Type B pancreatic cell (in vitro differentiated cells): Measurements from ENCODE around the gene CPSF4L. TPM values are rescaled to one million over a fixed set of nuclear protein-coding genes. Genes with fewer than 3 reads are reported as not detected.
A peak's percentile ranks its signal among the peaks of the same experiment; 100 is the strongest.
"Not testable (repeated sequence)": the region's sequence is repeated elsewhere in the genome, so short reads cannot be mapped to it uniquely, and the experiment has no call there.

Experiments used
- DNase-seq: peaks from one replicate; pipeline ENCODE4 v3.0.0; 2021; ENCODE audit warnings: mixed read lengths; ENCODE audit not compliant: unreplicated experiment; ENCODE audit errors: extremely low spot score
- H3K27ac Mint-ChIP-seq: 2 replicates; pipeline ENCODE4 v1.8.0; 2021; ENCODE audit warnings: mild to moderate bottlenecking, mixed read lengths
- H3K27me3 Mint-ChIP-seq: 2 replicates; pipeline ENCODE4 v1.8.0; 2021; ENCODE audit warnings: mixed read lengths
- H3K36me3 Mint-ChIP-seq: 2 replicates; pipeline ENCODE4 v1.8.0; 2021; ENCODE audit warnings: mixed read lengths
- H3K4me1 Mint-ChIP-seq: one replicate; pipeline ENCODE4 v1.8.0; 2021; ENCODE audit warnings: mixed read lengths; ENCODE audit not compliant: unreplicated experiment
- H3K4me3 Mint-ChIP-seq: 2 replicates; pipeline ENCODE4 v1.8.0; 2021; ENCODE audit warnings: mild to moderate bottlenecking, mixed read lengths
- H3K9me3 Mint-ChIP-seq: 2 replicates; pipeline ENCODE4 v1.8.0; 2021; ENCODE audit warnings: mixed read lengths
- total RNA-seq: library from RNA; stranded (reverse); gene quantifications from 2 replicates; pipeline ENCODE4 v1.2.1, GENCODE V29; 2021; ENCODE audit warnings: low replicate concordance
- TF ChIP-seq, protein P1 (sequence below): fragments of 200-600 bp; sonication (generic); conservative IDR thresholded peaks from 2 replicates; pipeline ENCODE4 v1.5.0; 2021; ENCODE audit warnings: antibody characterized with exemption, mild to moderate bottlenecking

CPSF4L gene
- total RNA-seq, 1 donor from 2014 or later = not detected

DNA sequence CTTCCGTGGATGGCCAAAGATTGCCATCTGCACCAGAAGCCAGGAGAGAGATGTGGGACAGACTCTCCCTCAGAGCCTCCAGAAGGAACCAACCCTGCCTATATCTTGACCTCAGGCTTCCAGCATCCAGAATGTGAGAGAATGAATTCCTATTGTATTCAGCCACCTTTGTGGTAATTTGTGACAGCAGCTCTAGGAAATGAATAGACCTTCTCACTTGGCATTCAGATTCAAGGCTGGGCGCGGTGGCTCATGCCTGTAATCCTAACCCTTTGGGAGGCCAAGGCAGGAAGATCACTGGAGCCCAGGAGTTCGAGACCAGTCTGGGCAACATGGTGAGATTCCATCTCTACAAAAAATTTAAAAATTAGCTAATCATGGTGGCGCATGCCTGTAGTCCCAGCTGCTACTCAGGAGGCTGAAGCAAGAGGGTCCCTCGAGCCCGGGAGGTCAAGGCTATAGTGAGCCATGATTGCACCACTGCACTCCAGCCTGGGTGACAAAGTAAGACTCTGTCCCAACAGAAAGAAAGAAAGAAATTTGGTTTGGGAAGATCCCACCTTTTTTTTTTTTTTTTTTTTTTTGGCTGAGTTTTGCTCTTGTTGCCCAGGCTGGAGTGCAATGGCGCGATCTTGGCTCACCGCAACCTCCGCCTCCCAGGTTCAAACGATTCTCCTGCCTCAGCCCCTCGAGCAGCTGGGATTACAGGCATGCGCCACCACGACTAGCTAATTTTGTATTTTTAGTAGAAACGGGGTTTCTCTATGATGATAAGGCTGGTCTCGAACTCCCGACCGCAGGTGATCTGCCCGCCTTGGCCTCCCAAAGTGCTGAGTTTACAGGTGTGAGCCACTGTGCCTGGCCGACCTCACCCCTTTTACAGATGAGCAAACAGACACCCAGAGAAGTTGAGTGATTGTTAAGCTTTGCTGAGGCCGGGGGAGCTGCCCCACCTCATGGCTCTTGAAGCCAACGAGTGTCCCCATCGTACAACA, 4.3 kb upstream of the CPSF4L start:
- TF ChIP-seq, protein P1, sequence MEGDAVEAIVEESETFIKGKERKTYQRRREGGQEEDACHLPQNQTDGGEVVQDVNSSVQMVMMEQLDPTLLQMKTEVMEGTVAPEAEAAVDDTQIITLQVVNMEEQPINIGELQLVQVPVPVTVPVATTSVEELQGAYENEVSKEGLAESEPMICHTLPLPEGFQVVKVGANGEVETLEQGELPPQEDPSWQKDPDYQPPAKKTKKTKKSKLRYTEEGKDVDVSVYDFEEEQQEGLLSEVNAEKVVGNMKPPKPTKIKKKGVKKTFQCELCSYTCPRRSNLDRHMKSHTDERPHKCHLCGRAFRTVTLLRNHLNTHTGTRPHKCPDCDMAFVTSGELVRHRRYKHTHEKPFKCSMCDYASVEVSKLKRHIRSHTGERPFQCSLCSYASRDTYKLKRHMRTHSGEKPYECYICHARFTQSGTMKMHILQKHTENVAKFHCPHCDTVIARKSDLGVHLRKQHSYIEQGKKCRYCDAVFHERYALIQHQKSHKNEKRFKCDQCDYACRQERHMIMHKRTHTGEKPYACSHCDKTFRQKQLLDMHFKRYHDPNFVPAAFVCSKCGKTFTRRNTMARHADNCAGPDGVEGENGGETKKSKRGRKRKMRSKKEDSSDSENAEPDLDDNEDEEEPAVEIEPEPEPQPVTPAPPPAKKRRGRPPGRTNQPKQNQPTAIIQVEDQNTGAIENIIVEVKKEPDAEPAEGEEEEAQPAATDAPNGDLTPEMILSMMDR = no peak
- H3K4me1 Mint-ChIP-seq = peaks cover 23% of the 10 kb centered on the region
- no peak overlapping the region for H3K4me3 Mint-ChIP-seq
- H3K27ac Mint-ChIP-seq = no peak overlapping the region
- H3K9me3 Mint-ChIP-seq = no peaks in the 10 kb centered on the region
- no peaks in the 10 kb centered on the region for H3K36me3 Mint-ChIP-seq
- DNase-seq = no peak
- no peaks in the 10 kb centered on the region for H3K27me3 Mint-ChIP-seq

DNA sequence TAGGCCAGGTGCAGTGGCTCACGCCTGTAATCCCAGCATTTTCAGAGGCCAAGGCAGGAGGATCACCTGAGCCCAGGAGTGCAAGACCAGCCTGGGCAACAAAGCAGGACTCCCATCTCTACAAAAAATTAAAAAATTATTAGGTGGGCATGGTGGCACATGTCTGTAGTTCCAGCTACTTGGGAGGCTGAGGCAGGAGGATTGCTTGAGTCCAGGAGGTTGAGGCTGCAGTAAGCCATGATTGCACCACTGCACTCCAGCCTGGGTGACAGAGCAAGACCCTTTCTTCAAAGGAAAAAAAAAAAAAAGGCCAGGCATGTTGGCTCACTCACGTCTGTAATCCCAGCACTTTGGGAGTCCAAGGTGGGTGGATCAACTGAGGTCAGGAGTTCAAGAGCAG, 2.8 kb upstream of the CPSF4L start:
- H3K27me3 Mint-ChIP-seq, DNase-seq, H3K4me3 Mint-ChIP-seq, H3K9me3 Mint-ChIP-seq, H3K36me3 Mint-ChIP-seq, H3K27ac Mint-ChIP-seq: not testable (repeated sequence)
- peaks cover 31% of the 10 kb centered on the region for H3K4me1 Mint-ChIP-seq

DNA sequence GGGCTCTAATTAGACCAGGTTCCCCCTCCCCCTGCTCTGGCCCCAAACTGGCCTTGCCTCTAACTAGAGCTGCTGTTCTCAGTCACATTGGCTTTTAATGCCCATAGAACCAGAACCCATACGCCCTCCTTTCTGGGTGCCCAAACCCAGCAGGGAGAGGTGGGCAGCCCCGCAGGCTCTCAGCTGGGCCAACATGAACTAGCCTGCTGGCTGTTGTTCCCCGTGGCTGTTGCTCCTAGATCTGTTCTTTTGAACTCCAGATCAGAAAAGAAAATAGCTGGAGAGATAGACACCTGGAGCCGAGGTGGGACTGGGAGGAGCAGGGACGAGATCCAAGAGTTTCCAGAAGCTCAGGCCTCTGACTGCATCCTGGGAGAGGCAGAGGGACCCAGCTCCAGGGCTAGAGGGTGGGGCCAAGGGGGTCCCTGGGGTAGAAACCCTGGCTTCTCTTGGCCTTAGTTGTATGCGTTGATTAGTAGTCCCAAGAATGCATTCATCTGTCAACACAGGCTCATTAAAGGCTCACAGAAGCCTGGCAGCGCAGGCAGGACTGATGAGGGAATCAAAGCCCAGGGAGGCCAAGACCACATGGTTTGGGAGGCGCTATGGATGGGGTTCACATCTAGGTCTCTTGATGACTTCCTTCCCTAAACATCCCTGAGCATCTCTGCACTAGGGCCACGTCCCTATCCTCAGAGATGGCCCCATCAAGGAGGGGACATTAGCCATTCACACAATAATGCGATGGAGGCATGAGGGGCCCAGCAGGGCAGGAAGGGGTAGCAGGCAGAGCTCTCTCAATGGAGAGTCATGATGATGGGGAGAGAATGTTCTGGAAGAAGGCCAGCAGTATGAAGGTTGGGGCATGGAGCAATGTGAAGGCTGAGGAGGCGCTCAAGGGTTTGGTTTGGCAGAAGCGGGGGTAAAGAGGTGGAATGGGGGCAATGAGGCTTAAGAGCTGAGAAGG, 1.3 kb upstream of the CPSF4L start:
- Mint-ChIP-seq H3K27ac (peak overlapping the region; percentile 88), H3K9me3 (no peaks in the 10 kb centered on the region), H3K4me1 (peaks cover 31% of the 10 kb centered on the region), H3K36me3 (no peaks in the 10 kb centered on the region), H3K4me3 (peak overlapping the region; percentile 59), H3K27me3 (no peaks in the 10 kb centered on the region)
- no peak for DNase-seq
- TF ChIP-seq, protein P1 = no peak

DNA sequence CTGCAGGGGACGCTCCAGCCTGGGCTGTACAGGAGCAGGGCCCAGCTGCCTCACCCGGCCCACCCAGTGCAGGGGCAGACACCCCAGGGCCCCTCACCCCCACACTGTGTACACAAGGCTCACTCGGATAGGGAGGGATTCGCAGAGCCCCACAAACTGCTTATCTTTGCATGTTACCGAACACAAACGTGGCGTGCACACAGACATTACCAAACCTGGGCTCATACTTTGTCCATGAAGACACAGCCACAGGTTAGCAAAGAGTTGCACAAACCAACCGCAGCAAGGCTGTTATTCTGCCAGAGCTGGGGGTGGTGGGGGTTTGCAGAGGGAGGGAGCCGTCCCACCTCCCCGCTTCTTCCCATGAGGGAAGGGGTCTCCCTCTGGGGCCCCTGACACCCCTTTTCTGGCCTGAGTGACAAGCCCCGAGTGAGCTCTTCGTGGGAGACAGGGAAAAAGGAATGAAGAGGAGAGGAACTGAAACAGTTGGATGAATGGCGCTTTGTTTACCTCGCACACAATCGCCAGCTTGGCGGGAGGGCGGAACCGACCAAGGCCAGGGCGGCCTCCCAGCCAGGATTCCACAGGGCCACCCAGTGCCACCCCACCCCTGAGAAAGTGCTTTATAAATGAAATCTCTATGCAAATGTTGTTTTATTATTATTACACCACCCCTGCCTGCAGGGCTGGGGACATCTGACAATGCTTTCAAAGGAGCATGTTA, 434 bp upstream of the CPSF4L start:
- H3K4me1 Mint-ChIP-seq = peaks cover 31% of the 10 kb centered on the region
- no peaks in the 10 kb centered on the region for H3K36me3 Mint-ChIP-seq
- H3K27ac Mint-ChIP-seq = peak overlapping the region; percentile 88
- no peaks in the 10 kb centered on the region for H3K27me3 Mint-ChIP-seq
- H3K9me3 Mint-ChIP-seq = no peaks in the 10 kb centered on the region
- TF ChIP-seq, protein P1 = no peak
- DNase-seq = no peak
- H3K4me3 Mint-ChIP-seq = peak overlapping the region; percentile 59

DNA sequence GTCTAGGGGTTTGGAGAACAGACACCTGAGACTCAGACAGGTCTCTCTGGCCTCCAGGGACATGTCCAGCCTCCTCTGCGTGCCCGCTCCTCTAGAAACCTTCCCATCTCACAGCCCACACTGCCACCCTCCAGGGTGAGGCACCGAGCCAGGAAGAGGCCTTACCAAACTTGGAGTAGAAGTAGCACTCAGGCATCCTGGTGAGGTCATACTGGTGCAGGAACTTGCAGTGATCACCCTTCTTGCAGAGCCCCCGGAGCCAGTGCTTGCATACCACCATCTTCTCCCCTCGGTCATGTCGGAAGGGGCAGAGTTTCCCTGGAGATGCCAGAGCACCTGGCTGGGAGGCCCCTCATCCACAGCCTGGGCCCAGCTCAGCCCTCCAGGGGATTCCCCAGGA, 4.2 kb downstream of the CPSF4L start:
- Mint-ChIP-seq H3K4me3 (no peak overlapping the region), H3K27me3 (peaks cover 5% of the 10 kb centered on the region), H3K9me3 (no peaks in the 10 kb centered on the region), H3K4me1 (peaks cover 26% of the 10 kb centered on the region), H3K36me3 (no peaks in the 10 kb centered on the region), H3K27ac (no peak overlapping the region)
- DNase-seq = no peak
- TF ChIP-seq, protein P1 = no peak
